GM21825 (cell line): ENCODE measurements around the gene DGKB.

Experiments used
- ATAC-seq: cut with Tn5 transposase; IDR thresholded peaks from one replicate; pipeline ENCODE4 v1.9.1; 2021; ENCODE audit warnings: mild to moderate bottlenecking, moderate library complexity; ENCODE audit not compliant: unreplicated experiment

Gene DGKB

GRCh38 chr7:14902589-14903067 is at the start of gene DGKB:
TSS of gene DGKB (minus strand) at chr7:14902751.
- no peak for ATAC-seq

- no peak for ATAC-seq
Observed at GRCh38 chr7:14950013-14950412, 47.5 kb upstream of the DGKB start.

- no peak for ATAC-seq
Observed at GRCh38 chr7:14938181-14938580, 35.6 kb upstream of the DGKB start.

GRCh38 chr7:14937581-14937980 is 35.0 kb upstream of the DGKB start:
- ATAC-seq, result no peak

- no peak for ATAC-seq
Observed at GRCh38 chr7:14936554-14936953, 34.0 kb upstream of the DGKB start.

- no peak for ATAC-seq
Observed at GRCh38 chr7:14934839-14935238, 32.3 kb upstream of the DGKB start.

GRCh38 chr7:14931511-14932215 is 29.1 kb upstream of the DGKB start:
- no peak for ATAC-seq

- no peak for ATAC-seq
Observed at GRCh38 chr7:14924398-14924797, 21.8 kb upstream of the DGKB start.

- ATAC-seq, result no peak
Observed at GRCh38 chr7:14911077-14911476, 8.5 kb upstream of the DGKB start.

- no peak for ATAC-seq
Observed at GRCh38 chr7:14908697-14909096, 6.1 kb upstream of the DGKB start.

- ATAC-seq, result no peak
Observed at GRCh38 chr7:14905764-14906163, 3.2 kb upstream of the DGKB start.

GRCh38 chr7:14900051-14900450 is 2.5 kb downstream of the DGKB start:
- no peak for ATAC-seq

- ATAC-seq, result no peak
Observed at GRCh38 chr7:14899030-14899429, 3.5 kb downstream of the DGKB start.

- ATAC-seq, result no peak
Observed at GRCh38 chr7:14896461-14896860, 6.1 kb downstream of the DGKB start.

GRCh38 chr7:14894826-14895225 is 7.7 kb downstream of the DGKB start:
- no peak for ATAC-seq

- no peak for ATAC-seq
Observed at GRCh38 chr7:14892961-14893360, 9.6 kb downstream of the DGKB start.

GRCh38 chr7:14891289-14891688 is 11.3 kb downstream of the DGKB start:
- no peak for ATAC-seq

GRCh38 chr7:14888962-14889361 is 13.6 kb downstream of the DGKB start:
- no peak for ATAC-seq

- no peak for ATAC-seq
Observed at GRCh38 chr7:14886533-14886932, 16.0 kb downstream of the DGKB start.

GRCh38 chr7:14875941-14876587 is 26.5 kb downstream of the DGKB start:
- ATAC-seq, result no peak

- ATAC-seq, result no peak
Observed at GRCh38 chr7:14871880-14872279, 30.7 kb downstream of the DGKB start.

GRCh38 chr7:14870394-14870793 is 32.2 kb downstream of the DGKB start:
- ATAC-seq, result no peak

GRCh38 chr7:14868937-14869336 is 33.6 kb downstream of the DGKB start:
- ATAC-seq, result no peak
